ENCODE data around the gene SENP7. TPM values are rescaled to one million over a fixed set of nuclear protein-coding genes. Genes with fewer than 3 reads are reported as not detected.

Gene SENP7
- polyA plus RNA-seq, 1 of the 3 experiments (the other 2 are of a cell fraction) = 2.7 TPM

- DNase-seq = no peak
- ChIA-PET POLR2A (no interaction called here), CTCF (interaction anchor here (1.1 kb wide), 1 partner anchor 13 kb away, joined by 3 read pairs; no protein-coding TSS in a partner anchor)
Measured at GRCh38 chr3:101535221-101535620, 22.2 kb upstream of the SENP7 start.

More at GRCh38 chr3:101535221-101535620, 22.2 kb upstream of the SENP7 start:
- no peaks in the 10 kb centered on the region for H3K79me2 ChIP-seq (ENCODE audit: insufficient read depth)
- H2AFZ ChIP-seq (ENCODE audit: low read depth) = no peak overlapping the region
- no peak overlapping the region for H3K4me3 ChIP-seq (ENCODE audit: low read depth in 2 of 2, low read length in 1 of 2)
- TF ChIP-seq USF1 (IDR thresholded peaks at IDR 0.05; ENCODE audit: borderline replicate concordance, low read depth) (no peak), GATA2 (CRISPR knock-in tag; IDR thresholded peaks at IDR 0.05) (no peak), MEF2A (IDR thresholded peaks at IDR 0.05; ENCODE audit: borderline replicate concordance, low read depth) (no peak), ZBTB33 (IDR thresholded peaks at IDR 0.05; ENCODE audit: borderline replicate concordance, low read depth) (no peak), YY1 (IDR thresholded peaks at IDR 0.05; ENCODE audit: low read depth) (no peak), REST (IDR thresholded peaks at IDR 0.05; ENCODE audit: low read depth, low read length) (no peak), POLR2AphosphoS5 (IDR thresholded peaks at IDR 0.05; ENCODE audit: low read depth, low read length) (no peak)
- 44% methylated on average over 5 of the region's 5 CpGs for WGBS (ENCODE audit: low lambda C conversion rate)
- H3K27me3 ChIP-seq (ENCODE audit: insufficient read depth) = no peaks in the 10 kb centered on the region
- H3K36me3 ChIP-seq (replicated peaks in 1 of 2; ENCODE audit: control insufficient read depth in 1 of 2, insufficient read depth in 2 of 2, low read length in 1 of 2) = no peaks in the 10 kb centered on the region
- peaks cover 4% of the 10 kb centered on the region for H3F3A ChIP-seq (replicated peaks; ENCODE audit: insufficient read depth)
- H4K20me1 ChIP-seq (ENCODE audit: insufficient read depth) = no peaks in the 10 kb centered on the region
- H3K9ac ChIP-seq = no peak overlapping the region
- no peaks in the 10 kb centered on the region for H3K9me3 ChIP-seq
- H3K4me1 ChIP-seq (ENCODE audit: control insufficient read depth in 1 of 2, insufficient read depth in 2 of 2, low read depth in 1 of 2, low read length in 1 of 2) = no peaks in the 10 kb centered on the region; a peak in 1 of 4 replicates
- H3K9me2 ChIP-seq = no peaks in the 10 kb centered on the region
- no peak overlapping the region for H3K4me2 ChIP-seq
- no peak overlapping the region for H3K27ac ChIP-seq (ENCODE audit: low read depth in 2 of 2, low read length in 1 of 2)

All from SK-N-SH (cell line).